H7 (cell line): ENCODE results near the gene SREBF1. TPM values are rescaled to one million over a fixed set of nuclear protein-coding genes. Genes with fewer than 3 reads are reported as not detected.

Experiments used
- DNase-seq: peaks from one replicate; pipeline ENCODE4 v3.0.0; 2012
- H3K27me3 ChIP-seq: 2 replicates; pipeline ENCODE4 v1.6.0; 2011; ENCODE audit warnings: mild to moderate bottlenecking, low read length; ENCODE audit not compliant: control insufficient read depth, insufficient read depth
- H3K36me3 ChIP-seq: replicated peaks from 2 replicates; pipeline ENCODE4 v1.5.1; 2011; ENCODE audit warnings: low read length; ENCODE audit not compliant: control insufficient read depth, insufficient read depth
- H3K4me3 ChIP-seq: 2 replicates; pipeline ENCODE4 v1.5.1; 2011; ENCODE audit warnings: low read depth, mild to moderate bottlenecking, control low read depth, low read length, moderate library complexity; ENCODE audit not compliant: insufficient read depth
- total RNA-seq: library from RNA; depleted of rRNA; stranded (reverse); fragments of >200 nt; shearing (Covaris generic); gene quantifications from 2 replicates; pipeline ENCODE4 v1.2.3, GENCODE V29; 2014

The SREBF1 gene
- total RNA-seq, 1 experiment from 2014 or later, result 43.6 TPM

- no peaks in the 10 kb centered on the region; the same call in none of the 2 replicates for H3K36me3 ChIP-seq
- H3K4me3 ChIP-seq, result no peak overlapping the region
- peaks cover 3% of the 10 kb centered on the region for H3K27me3 ChIP-seq
- no peak for DNase-seq
Observed at GRCh38 chr17:17826942-17827785, 9.6 kb downstream of the SREBF1 start.

- Histone ChIP-seq H3K27me3 (peaks cover 3% of the 10 kb centered on the region), H3K4me3 (no peak overlapping the region), H3K36me3 (no peaks in the 10 kb centered on the region; the same call in none of the 2 replicates)
- DNase-seq, result no peak
Observed at GRCh38 chr17:17826342-17826713, 10.5 kb downstream of the SREBF1 start.

- H3K27me3 ChIP-seq, result peaks cover 3% of the 10 kb centered on the region
- DNase-seq, result peak; percentile 83
- H3K36me3 ChIP-seq, result peaks cover 4% of the 10 kb centered on the region
- no peak overlapping the region for H3K4me3 ChIP-seq
Observed at GRCh38 chr17:17824783-17825614, 11.8 kb downstream of the SREBF1 start.

GRCh38 chr17:17824119-17824782 is 12.5 kb downstream of the SREBF1 start:
- peaks cover 9% of the 10 kb centered on the region for H3K36me3 ChIP-seq
- peak; percentile 79 for DNase-seq
- no peak overlapping the region for H3K4me3 ChIP-seq
- peaks cover 3% of the 10 kb centered on the region for H3K27me3 ChIP-seq

- H3K4me3 ChIP-seq, result peak overlapping the region; percentile 20
- H3K36me3 ChIP-seq, result peaks cover 15% of the 10 kb centered on the region
- H3K27me3 ChIP-seq, result peaks cover 3% of the 10 kb centered on the region
- peak; percentile 100 for DNase-seq
Observed at GRCh38 chr17:17823433-17824118, 13.2 kb downstream of the SREBF1 start.

GRCh38 chr17:17822616-17823015 is 14.2 kb downstream of the SREBF1 start:
- Histone ChIP-seq H3K27me3 (peaks cover 3% of the 10 kb centered on the region), H3K36me3 (peaks cover 20% of the 10 kb centered on the region), H3K4me3 (no peak overlapping the region)
- no peak for DNase-seq

GRCh38 chr17:17822189-17822588 is 14.6 kb downstream of the SREBF1 start:
- Histone ChIP-seq H3K4me3 (no peak overlapping the region), H3K36me3 (peaks cover 20% of the 10 kb centered on the region), H3K27me3 (peaks cover 3% of the 10 kb centered on the region)
- no peak for DNase-seq

- Histone ChIP-seq H3K4me3 (no peak overlapping the region), H3K27me3 (peaks cover 3% of the 10 kb centered on the region), H3K36me3 (peaks cover 26% of the 10 kb centered on the region)
- no peak for DNase-seq
Observed at GRCh38 chr17:17820463-17821158, 16.2 kb downstream of the SREBF1 start.

GRCh38 chr17:17820046-17820445 is 16.7 kb downstream of the SREBF1 start:
- no peak for DNase-seq
- H3K36me3 ChIP-seq, result peaks cover 30% of the 10 kb centered on the region
- no peak overlapping the region for H3K4me3 ChIP-seq

GRCh38 chr17:17819561-17819995 is 17.2 kb downstream of the SREBF1 start:
- DNase-seq, result peak; percentile 78
- Histone ChIP-seq H3K4me3 (no peak overlapping the region), H3K36me3 (peaks cover 33% of the 10 kb centered on the region), H3K27me3 (peaks cover 3% of the 10 kb centered on the region)

More at GRCh38 chr17:17820046-17820445, 16.7 kb downstream of the SREBF1 start:
- peaks cover 3% of the 10 kb centered on the region for H3K27me3 ChIP-seq

GRCh38 chr17:17819111-17819510 is 17.7 kb downstream of the SREBF1 start:
- H3K4me3 ChIP-seq, result no peak overlapping the region
- H3K27me3 ChIP-seq, result peaks cover 3% of the 10 kb centered on the region
- H3K36me3 ChIP-seq, result peaks cover 36% of the 10 kb centered on the region
- no peak for DNase-seq

GRCh38 chr17:17818088-17818526 is 18.7 kb downstream of the SREBF1 start:
- peak; percentile 82 for DNase-seq
- Histone ChIP-seq H3K27me3 (peaks cover 2% of the 10 kb centered on the region), H3K36me3 (peaks cover 37% of the 10 kb centered on the region), H3K4me3 (no peak overlapping the region)

- H3K27me3 ChIP-seq, result no peaks in the 10 kb centered on the region
- no peak for DNase-seq
- H3K36me3 ChIP-seq, result peaks cover 40% of the 10 kb centered on the region
- H3K4me3 ChIP-seq, result no peak overlapping the region
Observed at GRCh38 chr17:17817552-17817947, 19.2 kb downstream of the SREBF1 start.
